Raji (cell line): ENCODE measurements around the gene RASSF1.

Experiments used
- POLR2A ChIP-seq: IDR thresholded peaks from 2 replicates; pipeline ENCODE4 v1.6.1; 2011; ENCODE audit warnings: low read depth, low read length, control low read depth; ENCODE audit not compliant: insufficient read depth

Gene RASSF1

GRCh38 chr3:50304601-50305000 is 36.0 kb downstream of the RASSF1 start:
- TF ChIP-seq POLR2A = no peak

GRCh38 chr3:50303013-50303815 is 37.4 kb downstream of the RASSF1 start, which contains the start of gene HYAL1:
TSS of gene HYAL1 (minus strand) at chr3:50303574. CDS start at chr3:50302956, 618 bp downstream.
- no peak for TF ChIP-seq POLR2A

- no peak for TF ChIP-seq POLR2A
Measured at GRCh38 chr3:50302095-50303012, 38.3 kb downstream of the RASSF1 start.

- no peak for TF ChIP-seq POLR2A
Measured at GRCh38 chr3:50300681-50301254, 39.9 kb downstream of the RASSF1 start.

GRCh38 chr3:50299929-50300680 is 40.5 kb downstream of the RASSF1 start:
- TF ChIP-seq POLR2A = no peak

- no peak for TF ChIP-seq POLR2A
Measured at GRCh38 chr3:50299638-50299928, 41.1 kb downstream of the RASSF1 start.

- TF ChIP-seq POLR2A = peak; percentile 98
Measured at GRCh38 chr3:50298836-50299637, 41.6 kb downstream of the RASSF1 start, which contains the start of the genes HYAL3 and NAA80. TSS of gene HYAL3 (minus strand) at chr3:50299405. CDS start at chr3:50295602, 3,803 bp downstream. TSS of gene NAA80 (minus strand) at chr3:50299405. CDS start at chr3:50297463, 1,942 bp downstream.

GRCh38 chr3:50297896-50298725 is 42.5 kb downstream of the RASSF1 start:
- TF ChIP-seq POLR2A = no peak

- no peak for TF ChIP-seq POLR2A
Measured at GRCh38 chr3:50297384-50297775, 43.3 kb downstream of the RASSF1 start.

GRCh38 chr3:50296721-50297383 is 43.8 kb downstream of the RASSF1 start:
- TF ChIP-seq POLR2A = no peak

GRCh38 chr3:50295553-50296431 is 44.8 kb downstream of the RASSF1 start:
- no peak for TF ChIP-seq POLR2A
